HepG2 (cell line): ENCODE measurements around the gene TUBB4B. TPM values are rescaled to one million over a fixed set of nuclear protein-coding genes. Genes with fewer than 3 reads are reported as not detected.

Source experiments
- CAMTA2 ChIP-seq: sonication (generic); formaldehyde crosslinking; IDR thresholded peaks from 2 replicates; pipeline ENCODE4 v1.4.0; 2020; ENCODE audit warnings: mild to moderate bottlenecking, missing genetic modification reagents, borderline replicate concordance
- CHD4 ChIP-seq: fragments of 200-600 bp; sonication (generic); IDR thresholded peaks from 2 replicates; pipeline ENCODE4 v1.7.0; 2017; ENCODE audit warnings: mild to moderate bottlenecking, low read length, borderline replicate concordance
- ELF4 ChIP-seq: sonication (generic); formaldehyde crosslinking; IDR thresholded peaks from 2 replicates; pipeline ENCODE4 v1.5.0; 2020; ENCODE audit warnings: missing genetic modification reagents, mild to moderate bottlenecking, moderate library complexity, borderline replicate concordance
- RORA ChIP-seq: sonication (generic); formaldehyde crosslinking; IDR thresholded peaks from 2 replicates; pipeline ENCODE4 v1.5.0; 2020; ENCODE audit warnings: mild to moderate bottlenecking, missing genetic modification reagents, moderate library complexity
- SMAD9 ChIP-seq: sonication (generic); formaldehyde crosslinking; IDR thresholded peaks from 2 replicates; pipeline ENCODE4 v1.5.1; 2020; ENCODE audit warnings: mild to moderate bottlenecking, missing genetic modification reagents
- TOPORS ChIP-seq: sonication (generic); formaldehyde crosslinking; IDR thresholded peaks from 2 replicates; pipeline ENCODE4 v1.8.0; 2023; ENCODE audit warnings: mild to moderate bottlenecking, missing genetic modification reagents
- ZBTB1 ChIP-seq: sonication (generic); formaldehyde crosslinking; IDR thresholded peaks from 2 replicates; pipeline ENCODE4 v1.4.0; 2020; ENCODE audit warnings: missing genetic modification reagents, borderline replicate concordance
- ZBTB2 ChIP-seq: sonication (generic); formaldehyde crosslinking; IDR thresholded peaks from 2 replicates; pipeline ENCODE4 v1.8.0; 2022; ENCODE audit warnings: low read depth, missing genetic modification reagents
- ZBTB7B ChIP-seq: sonication (generic); formaldehyde crosslinking; IDR thresholded peaks from 2 replicates; pipeline ENCODE4 v1.4.0; 2020; ENCODE audit warnings: missing genetic modification reagents
- ZNF570 ChIP-seq: sonication (generic); formaldehyde crosslinking; IDR thresholded peaks from 2 replicates; pipeline ENCODE4 v1.4.0; 2020; ENCODE audit warnings: mild to moderate bottlenecking, missing genetic modification reagents, borderline replicate concordance
- ZNF691 ChIP-seq: sonication (generic); formaldehyde crosslinking; IDR thresholded peaks from 2 replicates; pipeline ENCODE4 v1.4.0; 2020; ENCODE audit warnings: missing genetic modification reagents, low read depth, mild to moderate bottlenecking, borderline replicate concordance
- ZNF720 ChIP-seq: sonication (generic); formaldehyde crosslinking; IDR thresholded peaks from 2 replicates; pipeline ENCODE4 v1.4.0; 2020; ENCODE audit warnings: missing genetic modification reagents
- ZNF850 ChIP-seq: sonication (generic); formaldehyde crosslinking; conservative IDR thresholded peaks from 2 replicates; pipeline ENCODE4 v1.9.0; 2021; ENCODE audit warnings: mild to moderate bottlenecking, missing genetic modification reagents
- ZNF891 ChIP-seq: sonication (generic); formaldehyde crosslinking; IDR thresholded peaks from 2 replicates; pipeline ENCODE4 v1.5.0; 2020; ENCODE audit warnings: mild to moderate bottlenecking, missing genetic modification reagents
- ZSCAN21 ChIP-seq: sonication (generic); formaldehyde crosslinking; IDR thresholded peaks from 2 replicates; pipeline ENCODE4 v1.8.0; 2022; ENCODE audit warnings: mild to moderate bottlenecking, missing genetic modification reagents, moderate library complexity, borderline replicate concordance
- ZSCAN9 ChIP-seq: IDR thresholded peaks from 2 replicates; pipeline ENCODE4 v1.6.1; 2016; ENCODE audit warnings: borderline replicate concordance
- polyA plus RNA-seq, 8 experiments: library from polyadenylated mRNA; depleted of rRNA in 3 of 8; stranded (reverse) in 7 of 8; unstranded in 1 of 8; fragments of >200 nt; fragmentation: Illumina TruSeq in 4 of 8; extraction: Trizol in 4 of 8; gene quantifications; 2 replicates each; pipeline versions ENCODE4 v1.2.1 to v1.2.3, GENCODE V29; 2011 to 2016; ENCODE audit warnings: low read depth in 4 of 8, missing spikeins in 1 of 8, mixed read lengths in 1 of 8; ENCODE audit not compliant: insufficient read depth in 1 of 8
- total RNA-seq, 5 experiments: library from RNA; depleted of rRNA; stranded (reverse); fragments of >200 nt; fragmentation: Illumina TruSeq; extraction: Trizol; gene quantifications; 2 replicates each; pipeline ENCODE4 v1.2.3, GENCODE V29; 2016; ENCODE audit warnings: low read depth in 1 of 5
- TF ChIP-seq, protein P1 (sequence below): sonication (generic); formaldehyde crosslinking; conservative IDR thresholded peaks from 2 replicates; pipeline ENCODE4 v1.8.0; 2022; ENCODE audit warnings: missing genetic modification reagents
- TF ChIP-seq, protein P2 (sequence below): sonication (generic); formaldehyde crosslinking; IDR thresholded peaks from 2 replicates; pipeline ENCODE4 v1.8.1; 2022; ENCODE audit warnings: low read depth, mild to moderate bottlenecking, missing genetic modification reagents
- TF ChIP-seq, protein P3 (sequence below): IDR thresholded peaks from 2 replicates; pipeline ENCODE4 v1.6.1; 2016; ENCODE audit warnings: mild to moderate bottlenecking, missing biosample characterization, missing genetic modification reagents

Gene TUBB4B
- total and polyA plus RNA-seq, 2 of the 13 experiments (the other 11 are each of a cell fraction or from before 2014, with no cell fraction given), result 182 to 412 TPM

GRCh38 chr9:137205126-137206069 lies 35.7 kb upstream of the TUBB4B start, which contains the start of the genes NDOR1 and TMEM203 (continued):
- TF ChIP-seq, protein P1, sequence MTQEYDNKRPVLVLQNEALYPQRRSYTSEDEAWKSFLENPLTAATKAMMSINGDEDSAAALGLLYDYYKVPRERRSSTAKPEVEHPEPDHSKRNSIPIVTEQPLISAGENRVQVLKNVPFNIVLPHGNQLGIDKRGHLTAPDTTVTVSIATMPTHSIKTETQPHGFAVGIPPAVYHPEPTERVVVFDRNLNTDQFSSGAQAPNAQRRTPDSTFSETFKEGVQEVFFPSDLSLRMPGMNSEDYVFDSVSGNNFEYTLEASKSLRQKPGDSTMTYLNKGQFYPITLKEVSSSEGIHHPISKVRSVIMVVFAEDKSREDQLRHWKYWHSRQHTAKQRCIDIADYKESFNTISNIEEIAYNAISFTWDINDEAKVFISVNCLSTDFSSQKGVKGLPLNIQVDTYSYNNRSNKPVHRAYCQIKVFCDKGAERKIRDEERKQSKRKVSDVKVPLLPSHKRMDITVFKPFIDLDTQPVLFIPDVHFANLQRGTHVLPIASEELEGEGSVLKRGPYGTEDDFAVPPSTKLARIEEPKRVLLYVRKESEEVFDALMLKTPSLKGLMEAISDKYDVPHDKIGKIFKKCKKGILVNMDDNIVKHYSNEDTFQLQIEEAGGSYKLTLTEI (CRISPR knock-in tag), result no peak; the same call in 1 of the 2 replicates
- TF ChIP-seq ZBTB2 (CRISPR knock-in tag) (peak; percentile 62), CHD4 (no peak), ZNF850 (CRISPR knock-in tag) (0 out of 2 replicates have a peak, but pooled peaks have one; percentile 70), ZSCAN9 (CRISPR knock-in tag) (no peak; the same call in 1 of the 2 replicates), ZNF891 (0 out of 2 replicates have a peak, but pooled peaks have one; percentile 44), ELF4 (CRISPR knock-in tag) (no peak), ZNF570 (CRISPR knock-in tag) (no peak), ZBTB1 (CRISPR knock-in tag) (no peak), CAMTA2 (CRISPR knock-in tag) (no peak; the same call in 1 of the 2 replicates), SMAD9 (CRISPR knock-in tag) (no peak), RORA (CRISPR knock-in tag) (no peak), ZBTB7B (peak; percentile 80; the same call in 1 of the 2 replicates), ZNF720 (no peak), ZSCAN21 (CRISPR knock-in tag) (no peak), ZNF691 (CRISPR knock-in tag) (peak; percentile 25; the same call in 1 of the 2 replicates), TOPORS (CRISPR knock-in tag) (no peak)
- TF ChIP-seq, protein P2, sequence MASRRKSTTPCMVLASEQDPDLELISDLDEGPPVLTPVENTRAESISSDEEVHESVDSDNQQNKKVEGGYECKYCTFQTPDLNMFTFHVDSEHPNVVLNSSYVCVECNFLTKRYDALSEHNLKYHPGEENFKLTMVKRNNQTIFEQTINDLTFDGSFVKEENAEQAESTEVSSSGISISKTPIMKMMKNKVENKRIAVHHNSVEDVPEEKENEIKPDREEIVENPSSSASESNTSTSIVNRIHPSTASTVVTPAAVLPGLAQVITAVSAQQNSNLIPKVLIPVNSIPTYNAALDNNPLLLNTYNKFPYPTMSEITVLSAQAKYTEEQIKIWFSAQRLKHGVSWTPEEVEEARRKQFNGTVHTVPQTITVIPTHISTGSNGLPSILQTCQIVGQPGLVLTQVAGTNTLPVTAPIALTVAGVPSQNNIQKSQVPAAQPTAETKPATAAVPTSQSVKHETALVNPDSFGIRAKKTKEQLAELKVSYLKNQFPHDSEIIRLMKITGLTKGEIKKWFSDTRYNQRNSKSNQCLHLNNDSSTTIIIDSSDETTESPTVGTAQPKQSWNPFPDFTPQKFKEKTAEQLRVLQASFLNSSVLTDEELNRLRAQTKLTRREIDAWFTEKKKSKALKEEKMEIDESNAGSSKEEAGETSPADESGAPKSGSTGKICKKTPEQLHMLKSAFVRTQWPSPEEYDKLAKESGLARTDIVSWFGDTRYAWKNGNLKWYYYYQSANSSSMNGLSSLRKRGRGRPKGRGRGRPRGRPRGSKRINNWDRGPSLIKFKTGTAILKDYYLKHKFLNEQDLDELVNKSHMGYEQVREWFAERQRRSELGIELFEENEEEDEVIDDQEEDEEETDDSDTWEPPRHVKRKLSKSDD (CRISPR knock-in tag), result no peak
- TF ChIP-seq, protein P3, sequence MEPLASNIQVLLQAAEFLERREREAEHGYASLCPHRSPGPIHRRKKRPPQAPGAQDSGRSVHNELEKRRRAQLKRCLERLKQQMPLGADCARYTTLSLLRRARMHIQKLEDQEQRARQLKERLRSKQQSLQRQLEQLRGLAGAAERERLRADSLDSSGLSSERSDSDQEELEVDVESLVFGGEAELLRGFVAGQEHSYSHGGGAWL, result peak; percentile 55; the same call in 1 of the 2 replicates
